GM21390 (cell line): ENCODE measurements around the gene MXRA8.
"Not testable (repeated sequence)": the region's sequence is repeated elsewhere in the genome, so short reads cannot be mapped to it uniquely, and the experiment has no call there.

Source experiments
- ATAC-seq: cut with Tn5 transposase; IDR thresholded peaks from one replicate; pipeline ENCODE4 v1.9.1; 2021; ENCODE audit not compliant: unreplicated experiment

The MXRA8 gene

GRCh38 chr1:1393014-1393413, 34.7 kb upstream of the MXRA8 start:
- no peak for ATAC-seq

GRCh38 chr1:1391225-1391624, 32.9 kb upstream of the MXRA8 start:
- ATAC-seq = no peak

DNA sequence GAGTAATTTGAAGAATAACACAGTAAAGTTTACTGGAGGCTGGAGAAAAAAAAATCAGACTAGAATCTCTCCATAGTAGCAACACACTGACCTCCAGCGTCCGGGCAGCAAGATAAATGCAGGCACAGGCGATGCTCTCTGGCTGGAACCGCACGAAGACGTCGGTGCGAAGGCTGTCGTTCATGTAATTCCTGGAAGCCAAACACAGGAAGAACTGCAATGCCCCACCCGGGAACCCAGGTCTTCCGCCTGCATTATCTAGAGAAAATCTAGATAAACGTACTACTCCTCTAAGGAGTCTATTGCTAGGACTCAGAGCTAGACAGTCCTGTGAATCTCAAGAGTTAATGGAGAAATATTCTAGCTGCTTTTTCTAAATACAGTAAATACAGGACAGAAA, 32.3 kb upstream of the MXRA8 start:
- ATAC-seq = no peak

DNA sequence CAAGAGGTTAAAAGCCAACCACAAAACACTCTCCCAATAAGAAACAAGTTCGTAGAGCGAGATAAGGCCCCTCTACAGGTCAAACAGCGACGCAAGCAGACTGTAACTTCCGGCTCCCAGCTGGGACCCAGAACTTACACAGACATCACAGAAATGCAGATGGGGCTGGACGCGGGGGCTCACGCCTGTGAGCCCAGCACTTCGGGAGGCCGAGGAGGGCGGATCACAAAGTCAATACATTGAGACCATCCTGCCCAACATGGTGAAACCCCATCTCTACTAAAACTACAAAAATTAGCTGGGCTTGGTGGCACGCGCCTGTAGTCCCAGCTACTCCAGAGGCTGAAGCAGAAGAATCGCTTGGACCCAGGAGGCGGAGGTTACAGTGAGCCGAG, 29.7 kb upstream of the MXRA8 start:
- no peak for ATAC-seq

GRCh38 chr1:1387098-1388077, 29.0 kb upstream of the MXRA8 start:
- no peak for ATAC-seq

DNA sequence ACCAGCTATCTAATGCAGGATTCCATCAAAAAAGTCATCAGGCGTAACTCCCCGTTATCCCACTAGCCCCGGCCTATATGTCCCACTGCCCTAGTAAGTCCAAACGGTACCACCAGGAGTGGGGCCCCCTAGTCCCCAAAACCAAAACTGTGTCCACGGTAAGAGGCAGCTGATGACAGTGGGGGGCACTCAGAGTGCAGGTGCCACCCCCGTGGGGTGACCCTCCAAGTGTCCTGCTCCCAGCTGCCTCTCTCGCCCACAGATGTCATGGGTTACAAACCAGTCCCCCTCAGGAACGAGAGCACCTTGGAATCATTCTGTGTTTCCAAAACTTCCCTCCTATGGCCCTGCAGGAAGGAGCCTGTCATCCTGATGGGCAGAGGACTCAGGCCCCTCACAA, 27.6 kb upstream of the MXRA8 start:
- no peak for ATAC-seq

- ATAC-seq = not testable (repeated sequence)
Observed at GRCh38 chr1:1385339-1385738, 27.0 kb upstream of the MXRA8 start.

- ATAC-seq = no peak
Observed at GRCh38 chr1:1381294-1381693, 22.9 kb upstream of the MXRA8 start.

GRCh38 chr1:1380860-1381259, 22.5 kb upstream of the MXRA8 start:
- ATAC-seq = no peak

GRCh38 chr1:1377540-1378205, 19.3 kb upstream of the MXRA8 start:
- no peak for ATAC-seq

DNA sequence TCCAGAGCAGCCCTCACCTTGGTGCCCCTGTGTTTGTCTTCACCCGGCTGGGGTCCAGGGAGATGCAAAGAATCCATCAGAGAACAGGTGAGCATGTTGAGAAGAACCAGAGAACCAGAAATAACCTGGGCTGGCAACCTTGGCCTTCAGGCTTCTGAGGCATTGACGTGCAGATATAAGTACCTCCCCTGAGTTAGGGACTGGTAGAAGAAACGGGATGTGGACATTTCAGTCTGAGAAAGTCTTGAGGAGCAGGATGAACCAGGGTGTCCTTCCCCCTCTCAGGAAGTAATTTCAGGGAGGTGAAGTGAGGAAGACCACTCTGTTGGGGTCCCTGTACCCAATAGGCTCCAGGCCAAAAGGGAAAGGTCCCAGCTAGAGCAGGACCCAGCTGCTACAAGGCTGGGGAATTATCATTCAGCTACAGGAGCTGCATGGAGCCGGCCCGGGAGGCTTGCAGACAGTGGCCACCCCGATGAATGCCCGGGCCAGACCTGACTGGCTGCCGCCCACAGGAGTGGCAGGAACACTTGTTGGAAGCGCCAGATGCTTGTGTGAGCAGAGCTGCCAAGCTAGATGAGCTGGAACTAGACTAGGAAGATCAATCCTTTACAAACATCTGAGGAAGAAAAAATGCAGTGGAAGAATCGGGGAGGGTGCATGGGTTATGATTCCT, 18.3 kb upstream of the MXRA8 start:
- no peak for ATAC-seq

- ATAC-seq = peak; percentile 83
Observed at GRCh38 chr1:1374929-1375662, 16.7 kb upstream of the MXRA8 start, which contains the start of gene AURKAIP1. Gene AURKAIP1, minus strand, starts transcription at chr1:1375207. Its CDS starts 451 bp downstream, at chr1:1374756.

GRCh38 chr1:1374589-1374928, 16.2 kb upstream of the MXRA8 start:
- ATAC-seq = no peak

DNA sequence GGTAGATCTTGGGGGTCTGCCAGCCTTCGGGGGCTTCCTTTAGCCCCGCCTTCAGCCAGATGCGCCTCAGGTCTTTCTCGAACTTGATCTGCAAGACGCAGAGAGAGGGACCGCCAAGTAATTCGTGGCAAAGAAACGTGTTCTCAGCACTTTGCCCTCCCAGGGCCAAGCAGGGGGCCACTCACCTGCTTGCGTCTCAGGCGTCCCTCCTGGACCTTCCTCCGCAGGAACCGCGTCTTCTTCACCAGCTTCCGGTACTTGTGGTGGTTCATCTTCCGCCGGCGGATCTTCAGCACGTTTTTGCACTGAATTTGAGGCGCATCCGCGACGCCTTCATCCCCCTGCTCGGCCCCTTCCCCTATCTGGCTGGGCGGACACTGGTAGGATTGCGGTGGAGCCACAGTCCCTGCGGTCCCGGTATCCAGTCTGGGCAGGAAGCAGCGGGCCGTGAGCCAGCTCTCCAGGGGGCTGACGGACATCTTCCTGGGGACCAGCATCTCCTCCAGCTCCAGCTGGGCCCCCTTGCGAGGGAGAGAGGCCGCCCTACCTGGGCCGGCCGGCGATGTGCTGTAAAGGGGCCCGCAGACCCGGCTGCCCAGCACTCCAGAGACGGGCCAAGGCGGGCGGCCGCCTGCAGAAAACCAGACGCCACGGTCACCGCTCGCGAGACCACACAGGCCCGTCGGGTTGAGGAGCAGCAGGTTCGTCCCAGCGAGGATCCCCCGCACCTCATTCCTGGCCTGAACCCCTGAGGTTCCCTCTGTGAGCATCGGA, 15.6 kb upstream of the MXRA8 start:
- no peak for ATAC-seq

DNA sequence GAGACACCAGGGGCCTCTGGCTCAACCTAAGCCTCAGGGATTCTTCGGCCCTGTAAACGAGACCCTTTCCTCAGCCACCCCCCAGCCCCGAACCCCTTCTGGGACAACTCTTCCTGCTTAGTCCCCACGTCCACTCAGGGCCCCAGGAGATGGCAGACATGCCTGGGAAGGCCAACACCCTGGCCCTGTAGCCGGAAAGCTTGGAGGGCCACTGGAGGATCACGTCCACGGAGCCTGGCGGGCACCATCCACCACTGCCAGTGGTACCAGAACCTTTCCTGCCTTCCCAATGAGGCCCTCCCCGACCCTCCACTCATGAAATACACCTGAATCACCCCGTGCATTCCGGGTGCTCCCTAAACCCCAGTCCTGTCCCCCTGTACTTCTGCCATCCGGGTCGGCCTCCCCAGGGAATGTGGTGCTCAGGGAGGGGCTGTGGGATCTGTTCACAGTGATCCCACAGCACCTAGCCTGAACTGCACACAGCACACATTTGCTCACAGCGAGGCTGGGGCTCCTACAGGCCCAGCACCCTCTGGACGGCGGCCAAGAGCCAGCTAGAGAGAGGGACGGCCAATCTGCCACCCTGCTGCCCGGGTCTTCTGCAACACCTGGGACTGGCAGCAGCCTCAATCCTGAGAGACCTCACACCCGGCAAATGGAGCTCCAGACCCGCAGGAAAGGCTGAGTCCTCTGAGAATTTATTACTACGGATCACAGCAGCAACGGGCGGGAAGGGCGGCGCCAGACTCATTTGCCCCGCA, 14.9 kb upstream of the MXRA8 start:
- ATAC-seq = no peak

DNA sequence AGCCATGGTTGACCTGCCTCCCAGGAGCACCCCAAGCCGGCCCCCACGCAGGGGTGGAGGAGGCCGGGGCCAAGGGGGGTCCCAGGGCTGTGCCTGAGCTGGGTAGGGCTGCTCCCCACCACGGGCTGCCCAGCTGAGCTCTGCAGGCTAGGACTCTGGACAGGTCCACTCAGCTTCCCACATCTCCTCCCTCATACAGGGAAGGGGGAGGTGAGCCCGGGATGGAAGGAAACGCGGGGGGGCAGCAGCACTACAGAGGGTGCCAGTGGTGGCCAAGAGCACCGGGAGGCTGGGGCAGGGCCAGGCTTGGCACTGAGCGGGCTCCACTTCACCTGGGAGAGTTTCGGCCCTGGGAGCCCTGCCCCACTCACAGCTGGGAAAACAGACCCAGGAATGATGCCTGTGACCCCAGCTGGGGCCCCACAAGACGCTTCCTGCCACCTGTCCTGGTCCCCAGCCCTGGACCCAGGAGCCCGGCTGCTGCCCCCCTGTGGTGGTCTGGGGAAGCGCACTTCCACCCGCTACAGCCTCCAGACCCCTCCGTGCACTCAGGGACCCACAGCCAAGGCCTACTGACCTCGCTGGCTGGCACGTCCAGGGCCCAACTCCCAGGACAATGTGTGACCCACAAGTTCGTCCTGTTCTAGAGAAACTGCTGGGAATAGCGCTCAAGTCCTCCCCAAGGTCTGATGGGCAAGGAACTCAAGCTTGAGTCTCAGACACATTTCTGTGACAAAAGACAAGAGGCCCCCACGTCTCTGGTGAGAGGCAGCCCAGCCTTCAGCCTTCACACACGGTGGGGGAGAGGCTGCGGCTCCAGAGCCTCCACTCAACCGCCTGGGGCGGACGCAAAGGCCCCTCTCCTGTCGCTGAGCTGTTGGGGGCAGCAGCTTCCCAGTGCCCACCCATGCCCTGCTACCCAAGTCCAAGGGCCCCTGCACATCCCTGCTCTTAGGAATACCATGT, 13.7 kb upstream of the MXRA8 start:
- ATAC-seq = no peak

- no peak for ATAC-seq
Observed at GRCh38 chr1:1371364-1371745, 13.0 kb upstream of the MXRA8 start.

GRCh38 chr1:1370771-1371300, 12.5 kb upstream of the MXRA8 start:
- ATAC-seq = no peak
